ENCODE data around the gene ZBTB6.

ZBTB6 gene

GRCh38 chr9:122912964-122913673, at the start of gene ZBTB6:
Gene ZBTB6 (minus strand): TSS chr9:122913323. CDS start chr9:122912072, 1,251 bp downstream.
- DNase-seq (ENCODE audit: low read depth) = peak; percentile 54

- DNase-seq (ENCODE audit: low read depth) = no peak
Observed at GRCh38 chr9:122961139-122961538, 48.0 kb upstream of the ZBTB6 start.

- DNase-seq (ENCODE audit: low read depth) = no peak
Observed at GRCh38 chr9:122955961-122956360, 42.8 kb upstream of the ZBTB6 start.

GRCh38 chr9:122954253-122954691, 41.1 kb upstream of the ZBTB6 start:
- no peak for DNase-seq (ENCODE audit: low read depth)

- DNase-seq (ENCODE audit: low read depth) = no peak
Observed at GRCh38 chr9:122951056-122951455, 37.9 kb upstream of the ZBTB6 start.

GRCh38 chr9:122950263-122950662, 37.1 kb upstream of the ZBTB6 start:
- no peak for DNase-seq (ENCODE audit: low read depth)

- DNase-seq (ENCODE audit: low read depth) = no peak
Observed at GRCh38 chr9:122949696-122950095, 36.6 kb upstream of the ZBTB6 start.

GRCh38 chr9:122948313-122948712, 35.2 kb upstream of the ZBTB6 start:
- no peak for DNase-seq (ENCODE audit: low read depth)

GRCh38 chr9:122946461-122947005, 33.4 kb upstream of the ZBTB6 start:
- DNase-seq (ENCODE audit: low read depth) = no peak

- DNase-seq (ENCODE audit: low read depth) = no peak
Observed at GRCh38 chr9:122944960-122945888, 32.1 kb upstream of the ZBTB6 start.

- DNase-seq (ENCODE audit: low read depth) = no peak
Observed at GRCh38 chr9:122941582-122942234, 28.6 kb upstream of the ZBTB6 start.

GRCh38 chr9:122940749-122941581, 27.8 kb upstream of the ZBTB6 start, which contains the start of gene RABGAP1:
Gene RABGAP1 (plus strand): TSS chr9:122941020. CDS start chr9:122957060, 16,040 bp downstream.
- DNase-seq (ENCODE audit: low read depth) = peak; percentile 98

- DNase-seq (ENCODE audit: low read depth) = no peak
Observed at GRCh38 chr9:122940454-122940748, 27.3 kb upstream of the ZBTB6 start.

- DNase-seq (ENCODE audit: low read depth) = no peak
Observed at GRCh38 chr9:122939601-122940000, 26.5 kb upstream of the ZBTB6 start.

GRCh38 chr9:122936883-122937282, 23.8 kb upstream of the ZBTB6 start:
- no peak for DNase-seq (ENCODE audit: low read depth)

- DNase-seq (ENCODE audit: low read depth) = no peak
Observed at GRCh38 chr9:122936464-122936863, 23.3 kb upstream of the ZBTB6 start.

- DNase-seq (ENCODE audit: low read depth) = peak; percentile 83
Observed at GRCh38 chr9:122931226-122932121, 18.4 kb upstream of the ZBTB6 start, which contains the start of gene ZBTB26. Gene ZBTB26 (minus strand): TSS chr9:122931512. CDS start chr9:122919934, 11,578 bp downstream.

GRCh38 chr9:122930541-122931225, 17.6 kb upstream of the ZBTB6 start:
- DNase-seq (ENCODE audit: low read depth) = no peak

- no peak for DNase-seq (ENCODE audit: low read depth)
Observed at GRCh38 chr9:122929796-122930354, 16.8 kb upstream of the ZBTB6 start.
